K562 (cell line): ENCODE measurements around the gene ZFAND2B. TPM values are rescaled to one million over a fixed set of nuclear protein-coding genes. Genes with fewer than 3 reads are reported as not detected.

Source experiments
- ATAC-seq: fragments of 200-7000 bp; cut with Tn5 transposase; 3 replicates; pipeline ENCODE4 v1.9.1; 2020; ENCODE audit warnings: moderate library complexity
- BruUV-seq: library from RNA; stranded (reverse); fragments of 400-500 nt; replicated peaks from 2 replicates; lab custom pipeline; 2021; lab: Mats Ljungman, UMichigan
- CTCF ChIA-PET: fragments of 300-600 bp; formaldehyde crosslinking; extraction: SDS; loops from one replicate; lab custom pipeline; 2021; ENCODE audit warnings: low intra/inter-chr PET ratio; lab: Yijun Ruan, JAX
- POLR2A ChIA-PET: fragments of 300-600, 350-650 bp; sonication (Branson Sonifier 250); formaldehyde crosslinking; extraction: SDS; loops from one replicate; lab custom pipeline; 2021; ENCODE audit warnings: antibody characterized with exemption, inconsistent platforms; lab: Yijun Ruan, JAX
- DNase-seq, 4 experiments: peaks; one replicate each; pipeline versions ENCODE4 v3.0.0 to v3.0.0-alpha.2; 2011 to 2018; ENCODE audit warnings: low spot score in 3 of 4, mixed read lengths in 3 of 4; ENCODE audit errors: extremely low read depth in 1 of 4
- FAIRE-seq: peaks from 2 replicates; lab custom pipeline; 2011; peaks lifted over from hg19 to GRCh38; lab: Jason Lieb, UNC
- H2AFZ ChIP-seq: 2 replicates; pipeline ENCODE4 v1.6.0; 2011; ENCODE audit warnings: low read depth, low read length, control low read depth, inconsistent platforms
- H3K27ac ChIP-seq: fragments of 200-600 bp; 3 replicates; pipeline ENCODE4 v1.8.0; 2011; ENCODE audit warnings: low read depth, mild to moderate bottlenecking, control low read depth, inconsistent platforms, low read length, moderate library complexity, mixed read lengths; ENCODE audit errors: extremely low read depth
- H3K27me3 ChIP-seq, 2 experiments: fragments of 300-600 bp in 1 of 2; 2 replicates in 1 of 2; 3 replicates in 1 of 2; pipeline versions ENCODE4 v1.6.0 to v1.8.0; 2011; ENCODE audit warnings: inconsistent platforms in 2 of 2, low read length in 2 of 2, mild to moderate bottlenecking in 1 of 2, mixed read lengths in 1 of 2, moderate library complexity in 1 of 2; ENCODE audit not compliant: control insufficient read depth in 2 of 2, insufficient read depth in 2 of 2
- H3K36me3 ChIP-seq: fragments of 300-600 bp; 3 replicates; pipeline ENCODE4 v1.8.0; 2011; ENCODE audit warnings: mild to moderate bottlenecking, low read length, inconsistent platforms; ENCODE audit not compliant: control insufficient read depth, insufficient read depth
- H3K4me1 ChIP-seq, 2 experiments: fragments of 200-600 bp in 1 of 2; replicated peaks in 1 of 2; 2 replicates in 1 of 2; 3 replicates in 1 of 2; pipeline versions ENCODE4 v1.5.1 to v1.8.0; 2011; ENCODE audit warnings: inconsistent platforms in 2 of 2, low read length in 2 of 2, mild to moderate bottlenecking in 1 of 2, mixed read lengths in 1 of 2, moderate library complexity in 1 of 2; ENCODE audit not compliant: control insufficient read depth in 2 of 2, insufficient read depth in 2 of 2
- H3K4me2 ChIP-seq: 2 replicates; pipeline ENCODE4 v1.6.1; 2011; ENCODE audit warnings: low read length, control low read depth, inconsistent platforms, mixed read lengths; ENCODE audit not compliant: insufficient read depth
- H3K4me3 ChIP-seq: fragments of 200-600 bp; sonication (generic), shearing (Covaris generic); 2 replicates; pipeline ENCODE4 v1.5.1; 2016; ENCODE audit warnings: control low read depth, inconsistent platforms
- H3K79me2 ChIP-seq: fragments of 200-600 bp; 3 replicates; pipeline ENCODE4 v1.8.0; 2011; ENCODE audit warnings: low read length, inconsistent platforms; ENCODE audit not compliant: control insufficient read depth, insufficient read depth
- H3K9ac ChIP-seq, 2 experiments: 2 replicates each; pipeline versions ENCODE4 v1.6.0 to v1.6.1; 2011; ENCODE audit warnings: low read depth in 2 of 2, low read length in 2 of 2, control low read depth in 1 of 2, inconsistent platforms in 1 of 2, mild to moderate bottlenecking in 1 of 2, mixed read lengths in 1 of 2; ENCODE audit not compliant: insufficient read depth in 1 of 2
- H3K9me1 ChIP-seq: one replicate; pipeline ENCODE4 v1.6.0; 2011; ENCODE audit warnings: inconsistent platforms, mild to moderate bottlenecking, low read length, moderate library complexity; ENCODE audit not compliant: control insufficient read depth, insufficient read depth
- H3K9me3 ChIP-seq: replicated peaks from 2 replicates; pipeline ENCODE4 v1.5.1; 2011; ENCODE audit warnings: low read depth, low read length, inconsistent platforms; ENCODE audit not compliant: control insufficient read depth, insufficient read depth
- H4K20me1 ChIP-seq: replicated peaks from 2 replicates; pipeline ENCODE4 v1.6.1; 2011; ENCODE audit warnings: low read length, inconsistent platforms, mixed read lengths; ENCODE audit not compliant: control insufficient read depth, insufficient read depth
- NFIC ChIP-seq: fragments of 450-650 bp; IDR thresholded peaks from 2 replicates; pipeline ENCODE4 v1.6.1; 2017; ENCODE audit warnings: mild to moderate bottlenecking, inconsistent platforms
- NFIX ChIP-seq: fragments of 250-450 bp; sonication (Bioruptor Pico); IDR thresholded peaks from 2 replicates; pipeline ENCODE4 v1.4.0; 2020; ENCODE audit warnings: low read depth, mild to moderate bottlenecking, moderate library complexity
- SPI1 ChIP-seq: IDR thresholded peaks from 2 replicates; pipeline ENCODE4 v1.6.1; 2011; ENCODE audit warnings: low read depth, low read length, control low read depth, borderline replicate concordance
- WGBS: fragments of 100-300 bp; shearing (Covaris generic); methylation state at CpG from one replicate; pipeline ENCODE4 v1.1.6; 2016; ENCODE audit warnings: low coverage, mixed read lengths; ENCODE audit not compliant: insufficient coverage; ENCODE audit errors: missing lambda C conversion rate; 5-methylcytosine and 5-hydroxymethylcytosine counted together
- in situ Hi-C: fragments of 300-500 bp; cut with MboI; formaldehyde crosslinking; loops from 4 replicates; pipeline ENCODE4 v1.15.0; 2018; ENCODE audit warnings: inconsistent platforms, mixed read lengths
- intact Hi-C: fragments of 100-400 bp; cut with micrococcal nuclease; formaldehyde crosslinking; loops from 2 replicates; pipeline ENCODE4 v1.14.2; 2022
- polyA plus RNA-seq, 8 experiments: library from polyadenylated mRNA; depleted of rRNA in 4 of 8; stranded (reverse) in 5 of 8; unstranded in 3 of 8; fragments of >200 nt; fragmentation: Nextera tagmentation in 2 of 8; fragmentation: Illumina TruSeq in 1 of 8; extraction: Ambion mirVana in 2 of 8; extraction: Trizol in 1 of 8; gene quantifications; 2 replicates each; pipeline versions ENCODE4 v1.2.1 to v1.2.3, GENCODE V29; 2011 to 2014; ENCODE audit warnings: inconsistent platforms in 1 of 8, missing spikeins in 1 of 8
- total RNA-seq, 7 experiments: library from RNA; depleted of rRNA in 6 of 7; stranded (reverse); fragments of >200 nt in 6 of 7; fragmentation: Illumina TruSeq in 2 of 7; extraction: Trizol in 2 of 7; gene quantifications; 2 replicates each; pipeline versions ENCODE4 v1.2.1 to v1.2.3, GENCODE V29; 2011 to 2021; ENCODE audit warnings: low replicate concordance in 1 of 7
- TF ChIP-seq, protein P1 (sequence below), 2 experiments: IDR thresholded peaks; 2 replicates each; pipeline ENCODE4 v1.6.1; 2011; ENCODE audit warnings: borderline replicate concordance in 1 of 2, control low read depth in 1 of 2, low read depth in 1 of 2, low read length in 1 of 2, mild to moderate bottlenecking in 1 of 2, mixed read lengths in 1 of 2, moderate library complexity in 1 of 2; ENCODE audit not compliant: insufficient read depth in 1 of 2, insufficient read length in 1 of 2, poor library complexity in 1 of 2, severe bottlenecking in 1 of 2; ENCODE audit errors: extremely low read depth in 1 of 2
- TF ChIP-seq, protein P2 (sequence below): sonication (generic); formaldehyde crosslinking; IDR thresholded peaks from 2 replicates; pipeline ENCODE4 v1.8.0; 2022; ENCODE audit warnings: mild to moderate bottlenecking, missing genetic modification reagents
- TF ChIP-seq, protein P3 (sequence below), 2 experiments: fragments of 450-650 bp in 1 of 2; IDR thresholded peaks; 2 replicates each; pipeline ENCODE4 v1.6.1; 2011 to 2017; ENCODE audit warnings: low read depth in 2 of 2, antibody characterized with exemption in 1 of 2, borderline replicate concordance in 1 of 2, low read length in 1 of 2, mild to moderate bottlenecking in 1 of 2, mixed read lengths in 1 of 2; ENCODE audit not compliant: control insufficient read depth in 1 of 2

The ZFAND2B gene
- total and polyA plus RNA-seq, 9 of the 15 experiments (the other 6 are each of a cell fraction or from before 2014, with no cell fraction given): 9.9 to 33.3 (median 26.1) TPM

DNA sequence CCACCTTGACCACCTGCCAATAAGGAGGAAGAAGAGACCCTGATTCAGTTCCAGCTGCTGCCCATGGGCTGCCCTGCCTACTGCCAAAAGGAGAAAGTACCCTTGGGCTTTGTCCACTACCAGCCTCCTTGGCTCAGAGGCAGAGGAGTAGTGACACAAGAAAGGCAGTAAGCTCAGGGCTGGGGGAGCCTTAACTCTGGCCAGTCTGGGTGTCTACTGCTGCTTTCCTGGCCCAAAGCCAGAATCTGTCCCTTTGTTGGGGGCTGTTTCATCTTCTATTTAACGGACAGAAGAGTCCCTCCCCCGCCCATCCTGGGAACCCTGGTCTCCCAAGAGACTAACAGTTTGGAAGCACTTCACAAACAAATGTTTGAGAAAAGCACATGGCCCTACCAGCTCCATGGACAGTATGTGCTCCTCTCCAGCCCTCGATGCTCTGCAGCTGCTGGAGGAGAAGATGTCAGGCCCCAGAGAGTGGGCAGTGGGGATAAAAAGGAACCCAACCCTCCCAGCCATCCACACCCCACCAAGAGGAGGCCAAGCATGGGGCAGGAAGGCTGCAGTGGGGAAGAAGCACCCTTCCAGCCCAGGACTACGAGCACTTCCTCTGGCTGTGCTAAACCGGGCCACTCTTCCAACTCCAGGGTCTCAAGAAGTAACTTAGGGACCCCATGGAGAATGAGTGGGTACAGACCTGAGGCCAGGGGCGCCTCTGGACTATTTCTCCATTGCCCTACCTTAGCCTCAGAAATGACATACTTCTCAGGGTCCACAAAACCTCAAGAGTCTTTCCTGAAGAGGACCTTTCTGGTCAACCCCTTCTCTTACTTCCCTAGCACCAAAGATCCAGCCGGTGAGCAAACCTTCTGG lies 21.7 kb downstream of the ZFAND2B start:
- Histone ChIP-seq H3K4me3 (peak overlapping the region; percentile 90), H3K9ac (peak overlapping the region; percentile 96 to 97), H4K20me1 (no peaks in the 10 kb centered on the region), H3K9me3 (no peaks in the 10 kb centered on the region), H3K4me1 (peaks cover 13 to 16% of the 10 kb centered on the region in 2 experiments; a peak in 4 of 5 replicates), H3K4me2 (peak overlapping the region; percentile 98), H3K27ac (peak overlapping the region; percentile 90)
- FAIRE-seq: no peak
- in situ Hi-C loops: no loop called here
- DNase-seq: peak; percentile 18 to 46 (median 24)
- no TSS peak for BruUV-seq
- CTCF ChIA-PET: no interaction called here
- ATAC-seq: peak; percentile 13
- TF ChIP-seq, protein P1, sequence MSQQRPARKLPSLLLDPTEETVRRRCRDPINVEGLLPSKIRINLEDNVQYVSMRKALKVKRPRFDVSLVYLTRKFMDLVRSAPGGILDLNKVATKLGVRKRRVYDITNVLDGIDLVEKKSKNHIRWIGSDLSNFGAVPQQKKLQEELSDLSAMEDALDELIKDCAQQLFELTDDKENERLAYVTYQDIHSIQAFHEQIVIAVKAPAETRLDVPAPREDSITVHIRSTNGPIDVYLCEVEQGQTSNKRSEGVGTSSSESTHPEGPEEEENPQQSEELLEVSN (IDR thresholded peaks at IDR 0.05; ENCODE audit: borderline replicate concordance in 1 of 2, extremely low read depth in 1 of 2, insufficient read depth in 1 of 2, insufficient read length in 1 of 2, low read depth in 1 of 2, low read length in 1 of 2, poor library complexity in 1 of 2, severe bottlenecking in 1 of 2): peak in 1 of 2 experiments; percentile 26
- TF ChIP-seq, protein P2, sequence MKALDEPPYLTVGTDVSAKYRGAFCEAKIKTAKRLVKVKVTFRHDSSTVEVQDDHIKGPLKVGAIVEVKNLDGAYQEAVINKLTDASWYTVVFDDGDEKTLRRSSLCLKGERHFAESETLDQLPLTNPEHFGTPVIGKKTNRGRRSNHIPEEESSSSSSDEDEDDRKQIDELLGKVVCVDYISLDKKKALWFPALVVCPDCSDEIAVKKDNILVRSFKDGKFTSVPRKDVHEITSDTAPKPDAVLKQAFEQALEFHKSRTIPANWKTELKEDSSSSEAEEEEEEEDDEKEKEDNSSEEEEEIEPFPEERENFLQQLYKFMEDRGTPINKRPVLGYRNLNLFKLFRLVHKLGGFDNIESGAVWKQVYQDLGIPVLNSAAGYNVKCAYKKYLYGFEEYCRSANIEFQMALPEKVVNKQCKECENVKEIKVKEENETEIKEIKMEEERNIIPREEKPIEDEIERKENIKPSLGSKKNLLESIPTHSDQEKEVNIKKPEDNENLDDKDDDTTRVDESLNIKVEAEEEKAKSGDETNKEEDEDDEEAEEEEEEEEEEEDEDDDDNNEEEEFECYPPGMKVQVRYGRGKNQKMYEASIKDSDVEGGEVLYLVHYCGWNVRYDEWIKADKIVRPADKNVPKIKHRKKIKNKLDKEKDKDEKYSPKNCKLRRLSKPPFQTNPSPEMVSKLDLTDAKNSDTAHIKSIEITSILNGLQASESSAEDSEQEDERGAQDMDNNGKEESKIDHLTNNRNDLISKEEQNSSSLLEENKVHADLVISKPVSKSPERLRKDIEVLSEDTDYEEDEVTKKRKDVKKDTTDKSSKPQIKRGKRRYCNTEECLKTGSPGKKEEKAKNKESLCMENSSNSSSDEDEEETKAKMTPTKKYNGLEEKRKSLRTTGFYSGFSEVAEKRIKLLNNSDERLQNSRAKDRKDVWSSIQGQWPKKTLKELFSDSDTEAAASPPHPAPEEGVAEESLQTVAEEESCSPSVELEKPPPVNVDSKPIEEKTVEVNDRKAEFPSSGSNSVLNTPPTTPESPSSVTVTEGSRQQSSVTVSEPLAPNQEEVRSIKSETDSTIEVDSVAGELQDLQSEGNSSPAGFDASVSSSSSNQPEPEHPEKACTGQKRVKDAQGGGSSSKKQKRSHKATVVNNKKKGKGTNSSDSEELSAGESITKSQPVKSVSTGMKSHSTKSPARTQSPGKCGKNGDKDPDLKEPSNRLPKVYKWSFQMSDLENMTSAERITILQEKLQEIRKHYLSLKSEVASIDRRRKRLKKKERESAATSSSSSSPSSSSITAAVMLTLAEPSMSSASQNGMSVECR (CRISPR knock-in tag): no peak
- TF ChIP-seq NFIC: peak; percentile 92
- peak; percentile 57; the same call in 1 of the 2 replicates for TF ChIP-seq SPI1
- TF ChIP-seq, protein P3, sequence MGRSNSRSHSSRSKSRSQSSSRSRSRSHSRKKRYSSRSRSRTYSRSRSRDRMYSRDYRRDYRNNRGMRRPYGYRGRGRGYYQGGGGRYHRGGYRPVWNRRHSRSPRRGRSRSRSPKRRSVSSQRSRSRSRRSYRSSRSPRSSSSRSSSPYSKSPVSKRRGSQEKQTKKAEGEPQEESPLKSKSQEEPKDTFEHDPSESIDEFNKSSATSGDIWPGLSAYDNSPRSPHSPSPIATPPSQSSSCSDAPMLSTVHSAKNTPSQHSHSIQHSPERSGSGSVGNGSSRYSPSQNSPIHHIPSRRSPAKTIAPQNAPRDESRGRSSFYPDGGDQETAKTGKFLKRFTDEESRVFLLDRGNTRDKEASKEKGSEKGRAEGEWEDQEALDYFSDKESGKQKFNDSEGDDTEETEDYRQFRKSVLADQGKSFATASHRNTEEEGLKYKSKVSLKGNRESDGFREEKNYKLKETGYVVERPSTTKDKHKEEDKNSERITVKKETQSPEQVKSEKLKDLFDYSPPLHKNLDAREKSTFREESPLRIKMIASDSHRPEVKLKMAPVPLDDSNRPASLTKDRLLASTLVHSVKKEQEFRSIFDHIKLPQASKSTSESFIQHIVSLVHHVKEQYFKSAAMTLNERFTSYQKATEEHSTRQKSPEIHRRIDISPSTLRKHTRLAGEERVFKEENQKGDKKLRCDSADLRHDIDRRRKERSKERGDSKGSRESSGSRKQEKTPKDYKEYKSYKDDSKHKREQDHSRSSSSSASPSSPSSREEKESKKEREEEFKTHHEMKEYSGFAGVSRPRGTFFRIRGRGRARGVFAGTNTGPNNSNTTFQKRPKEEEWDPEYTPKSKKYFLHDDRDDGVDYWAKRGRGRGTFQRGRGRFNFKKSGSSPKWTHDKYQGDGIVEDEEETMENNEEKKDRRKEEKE (IDR thresholded peaks at IDR 0.05; ENCODE audit: borderline replicate concordance in 1 of 2, control insufficient read depth in 1 of 2, low read depth in 2 of 2, low read length in 1 of 2): no peak
- TF ChIP-seq NFIX (CRISPR knock-in tag): peak; percentile 20; the same call in 1 of the 2 replicates
- TF ChIP-seq, all 486 proteins: peak for 4
- Histone ChIP-seq H3K36me3 (peaks cover 61% of the 10 kb centered on the region), H3K27me3 (no peaks in the 10 kb centered on the region), H2AFZ (peak overlapping the region; percentile 91; the same call in 1 of the 2 replicates), H3K79me2 (peaks cover 52% of the 10 kb centered on the region), H3K9me1 (no peaks in the 10 kb centered on the region)
- intact Hi-C loops: loop anchor here (2.0 to 5.0 kb wide), 2 partner anchors 17 to 69 kb away; partner anchors contain the start of genes GLB1L and STK16
- 2% methylated on average over 6 of the region's 7 CpGs for WGBS
- POLR2A ChIA-PET: interaction anchor here (0.6 to 1.7 kb wide), 4 partner anchors 9 to 60 kb away, joined by 3 to 12 read pairs (median 8); partner anchors contain the start of gene ABCB6
